Heart left ventricle (tissue), 13 donors: Measurements from ENCODE around the gene MFNG.

Source experiments
- CTCF ChIP-seq, 12 donors: fragments of 200-600 bp; sonication (generic) in 4 of 12; IDR thresholded peaks; one replicate each; pipeline versions ENCODE4 v1.5.0 to v1.8.0; 2018 to 2022; ENCODE audit warnings: antibody characterized with exemption in 12 of 12, mild to moderate bottlenecking in 5 of 12
- POLR2A ChIP-seq, 2 donors: fragments of 450-650 bp; IDR thresholded peaks; one replicate each; pipeline ENCODE4 v1.6.1; 2017; ENCODE audit warnings: antibody characterized with exemption in 2 of 2, mild to moderate bottlenecking in 2 of 2, moderate library complexity in 2 of 2
- donor health status: ischemic (EF 13 %, LVEDD 7.1; RV severe dilation, severe dysfunction).
- donor health status: DM: no; HTN: yes; CAD: no.
- donor health status: DM: no; HTN: no; CAD: no.
- donor health status: ischemic (EF 25% LVEDD 6.9; RV normal size, moderate dysfunction).
- donor health status: ischemic (EF 25% LVEDD 5.7; RV mildly dilated, moderate dysfunction).
- donor health status: ischemic (EF 35%, LVEDD 5.7; RV mildly dilated, moderate dysfunction).
- donor health status: nonischemic (EF 11% LVEDD 7.7; RV severe dilation, severe dysfunction).
- donor health status: DM: yes; HTN: yes; CAD: no.
- donor health status: PGD.
- donor health status: ischemic (EF 29% LVEDD 5.4; RV normal size, mild dysfunction).
- donor health status: nonischemic (EF 23%, LVEDD 6.1; RV moderate dilation, normal function).

DNA sequence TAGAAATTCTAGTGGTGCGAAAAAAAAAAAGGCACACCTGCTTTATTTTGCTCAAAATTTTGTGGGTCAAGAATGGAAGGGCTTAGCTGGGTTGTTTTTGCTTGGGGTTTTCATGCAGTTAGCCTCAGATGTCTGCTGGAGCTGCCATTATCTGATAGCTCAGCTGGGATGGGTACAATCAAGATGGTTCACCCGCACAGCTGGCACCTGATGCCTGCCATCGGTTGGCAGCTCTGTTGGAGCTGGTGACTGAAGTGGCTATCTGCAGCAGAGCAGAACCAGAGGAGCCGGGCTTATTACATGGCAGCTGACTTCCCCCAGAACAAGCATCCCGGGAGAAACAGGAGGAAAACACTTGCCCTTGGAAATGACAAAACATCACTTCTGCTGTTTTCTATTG is 46.8 kb downstream of the MFNG start:
- TF ChIP-seq POLR2A (IDR thresholded peaks at IDR 0.05) (no peak), CTCF (IDR thresholded peaks at IDR 0.05) (no peak)
